Measurements from ENCODE around the gene RHOG. TPM values are rescaled to one million over a fixed set of nuclear protein-coding genes. Genes with fewer than 3 reads are reported as not detected.
A peak's percentile ranks its signal among the peaks of the same experiment; 100 is the strongest.

The RHOG gene
- total and polyA plus RNA-seq, 2 donors (not counting 1 experiment from before 2014, with no cell fraction given) = 10.9 to 53.1 TPM

GRCh38 chr11:3838504-3838903 is 2.3 kb downstream of the RHOG start:
- H3K4me3 ChIP-seq (replicated peaks in 1 of 4; ENCODE audit: control extremely low read depth in 1 of 4, insufficient read depth in 1 of 4, low read depth in 3 of 4, low read length in 4 of 4) = peak overlapping the region in 1 of 4 experiments; percentile 7
- no peaks in the 10 kb centered on the region for H3K27me3 ChIP-seq (ENCODE audit: control insufficient read depth, insufficient read depth, low read length)
- no peaks in the 10 kb centered on the region for H4K20me1 ChIP-seq (ENCODE audit: control insufficient read depth, extremely low read depth, insufficient read depth, low read length)
- TF ChIP-seq CTCF (conservative IDR thresholded peaks at IDR 0.05 in 1 of 2, IDR thresholded peaks at IDR 0.05 in 1 of 2; ENCODE audit: low read depth in 1 of 2, low read length in 2 of 2) (no peak), EZH2 (IDR thresholded peaks at IDR 0.05; ENCODE audit: low read length, missing control alignments) (no peak)
- peaks cover 3% of the 10 kb centered on the region for H3K36me3 ChIP-seq (ENCODE audit: control insufficient read depth, insufficient read depth, low read length)
- H3K9me3 ChIP-seq (ENCODE audit: control insufficient read depth, insufficient read depth, low read depth, low read length) = no peaks in the 10 kb centered on the region
- no peak overlapping the region for H3K4me2 ChIP-seq (ENCODE audit: extremely low read depth, insufficient read depth, low read length)
- no peak overlapping the region for H3K27ac ChIP-seq (ENCODE audit: insufficient read depth, low read length)
- H3K79me2 ChIP-seq (ENCODE audit: control insufficient read depth, insufficient read depth, low read length) = peaks cover 60% of the 10 kb centered on the region
- H2AFZ ChIP-seq (ENCODE audit: low read length) = no peak overlapping the region
- peaks cover 17% of the 10 kb centered on the region for H3K4me1 ChIP-seq (ENCODE audit: control insufficient read depth, extremely low read depth, insufficient read depth, low read length)
- DNase-seq (ENCODE audit: low read depth in 2 of 2) = no peak
- no peak overlapping the region for H3K9ac ChIP-seq (ENCODE audit: insufficient read depth, low read length)

DNA sequence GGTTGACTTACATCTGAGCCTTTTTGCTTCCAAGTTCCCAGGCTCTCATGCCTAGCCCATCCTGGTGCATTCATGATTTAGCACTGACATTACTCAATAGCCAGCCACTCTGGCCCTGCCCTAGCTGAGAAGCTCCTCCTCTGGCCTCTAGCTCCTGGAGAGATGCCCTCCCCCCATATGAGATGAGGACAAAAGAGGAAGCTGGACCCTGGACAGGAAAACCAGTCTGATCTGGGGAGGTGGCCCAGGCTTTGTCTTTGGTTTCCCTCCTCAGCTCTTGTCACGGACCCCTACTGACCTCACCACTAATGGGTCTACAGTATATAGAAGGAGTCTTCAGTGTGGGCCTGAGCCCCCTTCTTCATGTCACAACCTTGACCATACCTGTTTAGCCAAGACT is 3.0 kb downstream of the RHOG start:
- no peak overlapping the region for H3K4me3 ChIP-seq (replicated peaks in 1 of 4; ENCODE audit: control extremely low read depth in 1 of 4, insufficient read depth in 1 of 4, low read depth in 3 of 4, low read length in 4 of 4)
- TF ChIP-seq CTCF (conservative IDR thresholded peaks at IDR 0.05 in 1 of 2, IDR thresholded peaks at IDR 0.05 in 1 of 2; ENCODE audit: low read depth in 1 of 2, low read length in 2 of 2) (no peak), EZH2 (IDR thresholded peaks at IDR 0.05; ENCODE audit: low read length, missing control alignments) (no peak)
- H3K9me3 ChIP-seq (ENCODE audit: control insufficient read depth, insufficient read depth, low read depth, low read length) = no peaks in the 10 kb centered on the region
- peaks cover 3% of the 10 kb centered on the region for H3K36me3 ChIP-seq (ENCODE audit: control insufficient read depth, insufficient read depth, low read length)
- DNase-seq (ENCODE audit: low read depth in 2 of 2) = no peak
- no peak overlapping the region for H3K4me2 ChIP-seq (ENCODE audit: extremely low read depth, insufficient read depth, low read length)
- H3K9ac ChIP-seq (ENCODE audit: insufficient read depth, low read length) = no peak overlapping the region
- peaks cover 17% of the 10 kb centered on the region for H3K4me1 ChIP-seq (ENCODE audit: control insufficient read depth, extremely low read depth, insufficient read depth, low read length)
- H3K79me2 ChIP-seq (ENCODE audit: control insufficient read depth, insufficient read depth, low read length) = peaks cover 67% of the 10 kb centered on the region
- no peak overlapping the region for H2AFZ ChIP-seq (ENCODE audit: low read length)
- no peaks in the 10 kb centered on the region for H3K27me3 ChIP-seq (ENCODE audit: control insufficient read depth, insufficient read depth, low read length)
- no peak overlapping the region for H3K27ac ChIP-seq (ENCODE audit: insufficient read depth, low read length)
- no peaks in the 10 kb centered on the region for H4K20me1 ChIP-seq (ENCODE audit: control insufficient read depth, extremely low read depth, insufficient read depth, low read length)

DNA sequence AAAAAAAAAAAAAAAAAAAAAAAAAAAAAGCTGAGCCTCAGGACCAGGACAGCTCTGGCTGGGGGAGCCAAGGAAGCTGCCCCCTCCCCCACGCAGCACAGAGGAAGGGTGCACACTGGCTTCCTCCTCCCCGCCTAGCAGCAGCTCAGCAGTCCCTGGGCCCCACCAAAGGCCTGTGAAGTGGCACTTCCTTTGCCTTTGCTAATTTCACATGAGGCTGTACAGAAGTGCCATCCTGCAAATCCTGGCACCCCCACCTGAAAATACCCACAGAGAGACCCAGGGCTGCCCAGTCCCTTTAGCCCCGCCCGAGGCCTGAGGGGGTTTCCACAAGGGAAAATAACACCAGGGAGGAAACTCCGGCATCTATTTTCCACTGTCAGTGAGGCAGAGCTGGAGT is 3.9 kb downstream of the RHOG start:
- no peaks in the 10 kb centered on the region for H4K20me1 ChIP-seq (ENCODE audit: control insufficient read depth, extremely low read depth, insufficient read depth, low read length)
- TF ChIP-seq CTCF (conservative IDR thresholded peaks at IDR 0.05 in 1 of 2, IDR thresholded peaks at IDR 0.05 in 1 of 2; ENCODE audit: low read depth in 1 of 2, low read length in 2 of 2) (no peak), EZH2 (IDR thresholded peaks at IDR 0.05; ENCODE audit: low read length, missing control alignments) (no peak)
- DNase-seq (ENCODE audit: low read depth in 2 of 2) = no peak
- H3K79me2 ChIP-seq (ENCODE audit: control insufficient read depth, insufficient read depth, low read length) = peaks cover 76% of the 10 kb centered on the region
- no peak overlapping the region for H3K9ac ChIP-seq (ENCODE audit: insufficient read depth, low read length)
- H3K27ac ChIP-seq (ENCODE audit: insufficient read depth, low read length) = no peak overlapping the region
- H3K9me3 ChIP-seq (ENCODE audit: control insufficient read depth, insufficient read depth, low read depth, low read length) = no peaks in the 10 kb centered on the region
- H3K4me3 ChIP-seq (replicated peaks in 1 of 4; ENCODE audit: control extremely low read depth in 1 of 4, insufficient read depth in 1 of 4, low read depth in 3 of 4, low read length in 4 of 4) = no peak overlapping the region
- no peak overlapping the region for H2AFZ ChIP-seq (ENCODE audit: low read length)
- no peak overlapping the region for H3K4me2 ChIP-seq (ENCODE audit: extremely low read depth, insufficient read depth, low read length)
- no peaks in the 10 kb centered on the region for H3K27me3 ChIP-seq (ENCODE audit: control insufficient read depth, insufficient read depth, low read length)
- H3K36me3 ChIP-seq (ENCODE audit: control insufficient read depth, insufficient read depth, low read length) = peaks cover 3% of the 10 kb centered on the region
- H3K4me1 ChIP-seq (ENCODE audit: control insufficient read depth, extremely low read depth, insufficient read depth, low read length) = peaks cover 14% of the 10 kb centered on the region

Measured in fibroblast of lung (primary cell).